ENCODE data around the gene ASB16. TPM values are rescaled to one million over a fixed set of nuclear protein-coding genes. Genes with fewer than 3 reads are reported as not detected.

ASB16 gene
- total RNA-seq, 1 experiment from 2014 or later, result 0.11 TPM

GRCh38 chr17:44121997-44122815, 48.3 kb upstream of the ASB16 start:
- peaks cover 52% of the 10 kb centered on the region for H3K4me1 Mint-ChIP-seq
- H3K36me3 Mint-ChIP-seq, result no peaks in the 10 kb centered on the region
- DNase-seq (ENCODE audit: low spot score) (no peak), ATAC-seq (no peak)
- POLR2A ChIA-PET, result interaction anchor here (0.5 to 1.4 kb wide), 5 partner anchors 9 to 898 kb away, joined by 3 to 4 read pairs (median 3); no protein-coding TSS in a partner anchor
- no peak for TF ChIP-seq ZNF232 (CRISPR knock-in tag; IDR thresholded peaks at IDR 0.05)
- TF ChIP-seq RELA (CRISPR knock-in tag; IDR thresholded peaks at IDR 0.05; ENCODE audit: borderline replicate concordance), result no peak
- no peak for TF ChIP-seq GABPB1 (CRISPR knock-in tag; IDR thresholded peaks at IDR 0.05)
- TF ChIP-seq ZNF263 (CRISPR knock-in tag; IDR thresholded peaks at IDR 0.05; ENCODE audit: low read depth), result no peak
- no peak for TF ChIP-seq ESRRA (CRISPR knock-in tag; IDR thresholded peaks at IDR 0.05; ENCODE audit: borderline replicate concordance)
- TF ChIP-seq, protein P1, sequence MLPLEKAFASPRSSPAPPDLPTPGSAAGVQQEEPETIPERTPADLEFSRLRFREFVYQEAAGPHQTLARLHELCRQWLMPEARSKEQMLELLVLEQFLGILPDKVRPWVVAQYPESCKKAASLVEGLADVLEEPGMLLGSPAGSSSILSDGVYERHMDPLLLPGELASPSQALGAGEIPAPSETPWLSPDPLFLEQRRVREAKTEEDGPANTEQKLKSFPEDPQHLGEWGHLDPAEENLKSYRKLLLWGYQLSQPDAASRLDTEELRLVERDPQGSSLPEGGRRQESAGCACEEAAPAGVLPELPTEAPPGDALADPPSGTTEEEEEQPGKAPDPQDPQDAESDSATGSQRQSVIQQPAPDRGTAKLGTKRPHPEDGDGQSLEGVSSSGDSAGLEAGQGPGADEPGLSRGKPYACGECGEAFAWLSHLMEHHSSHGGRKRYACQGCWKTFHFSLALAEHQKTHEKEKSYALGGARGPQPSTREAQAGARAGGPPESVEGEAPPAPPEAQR (CRISPR knock-in tag; IDR thresholded peaks at IDR 0.05), result no peak
- TF ChIP-seq ELF4 (CRISPR knock-in tag; IDR thresholded peaks at IDR 0.05; ENCODE audit: low read depth), result no peak
- no peak for TF ChIP-seq IRF2 (CRISPR knock-in tag; IDR thresholded peaks at IDR 0.05; ENCODE audit: borderline replicate concordance, low read depth)
- TF ChIP-seq SOX15 (CRISPR knock-in tag; IDR thresholded peaks at IDR 0.05), result no peak
- TF ChIP-seq, protein P2, sequence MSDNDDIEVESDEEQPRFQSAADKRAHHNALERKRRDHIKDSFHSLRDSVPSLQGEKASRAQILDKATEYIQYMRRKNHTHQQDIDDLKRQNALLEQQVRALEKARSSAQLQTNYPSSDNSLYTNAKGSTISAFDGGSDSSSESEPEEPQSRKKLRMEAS (CRISPR knock-in tag; IDR thresholded peaks at IDR 0.05), result no peak
- no peak for TF ChIP-seq ZNF532 (CRISPR knock-in tag; IDR thresholded peaks at IDR 0.05; ENCODE audit: borderline replicate concordance)
- peak overlapping the region; percentile 91 for H3K4me3 Mint-ChIP-seq
- no peaks in the 10 kb centered on the region for H3K9me3 Mint-ChIP-seq
- CTCF ChIA-PET, result interaction anchor here (0.6 to 5.0 kb wide), 12 partner anchors 7 to 390 kb away, joined by 3 to 32 read pairs (median 8); no protein-coding TSS in a partner anchor
- peak overlapping the region; percentile 41; the same call in 1 of the 2 replicates for H3K27ac Mint-ChIP-seq
- H3K27me3 Mint-ChIP-seq (ENCODE audit: low read depth), result no peaks in the 10 kb centered on the region

DNA sequence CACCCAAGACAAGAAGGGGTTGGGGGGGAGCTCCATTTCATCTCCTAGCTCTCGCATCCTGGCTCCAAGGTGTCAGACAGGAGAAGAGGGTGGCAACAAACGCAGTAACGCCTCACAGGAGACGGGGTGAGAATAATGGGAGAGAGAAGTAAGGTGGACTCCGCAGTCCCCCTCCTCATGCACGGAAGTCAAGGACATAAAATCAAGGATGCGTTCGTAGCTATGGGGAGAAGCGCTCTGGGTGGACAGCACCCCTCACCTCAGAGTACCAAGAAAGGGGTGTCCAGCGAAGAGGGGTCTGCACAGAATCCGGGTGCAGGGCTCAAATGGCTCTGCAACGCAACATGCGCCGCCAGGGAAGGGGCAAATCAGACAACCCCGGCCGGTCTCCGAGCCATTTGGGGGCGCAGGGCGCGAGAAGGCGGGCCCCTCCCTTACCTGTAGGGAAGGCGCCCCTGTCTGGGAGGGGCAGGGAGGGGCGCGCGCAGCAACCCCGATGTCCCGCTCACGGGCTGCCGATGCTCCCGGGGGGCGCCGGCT, 47.6 kb upstream of the ASB16 start:
- ChIA-PET CTCF (interaction anchor here (0.5 to 5.0 kb wide), 40 partner anchors 8 to 400 kb away, joined by 3 to 32 read pairs (median 6); partner anchors contain the start of genes ASB16, FAM171A2, G6PC3 and GRN), POLR2A (interaction anchor here (0.5 to 1.7 kb wide), 17 partner anchors 10 to 898 kb away, joined by 3 to 9 read pairs (median 4); partner anchors contain the start of gene LSM12)
- Mint-ChIP-seq H3K36me3 (no peaks in the 10 kb centered on the region), H3K27me3 (ENCODE audit: low read depth) (no peaks in the 10 kb centered on the region), H3K9me3 (no peaks in the 10 kb centered on the region), H3K4me3 (peak overlapping the region; percentile 91), H3K4me1 (peaks cover 45% of the 10 kb centered on the region), H3K27ac (peak overlapping the region; percentile 41; the same call in 1 of the 2 replicates)
- no peak for ATAC-seq
- no peak for DNase-seq (ENCODE audit: low spot score)
- no peak for TF ChIP-seq ERG (CRISPR knock-in tag; IDR thresholded peaks at IDR 0.05)
- no peak for TF ChIP-seq CREM (CRISPR knock-in tag; IDR thresholded peaks at IDR 0.05)
- TF ChIP-seq NFYB (CRISPR knock-in tag; conservative IDR thresholded peaks at IDR 0.05; ENCODE audit: low read depth), result no peak
- TF ChIP-seq EMX1 (CRISPR knock-in tag; IDR thresholded peaks at IDR 0.05), result no peak
- TF ChIP-seq JUN (CRISPR knock-in tag; IDR thresholded peaks at IDR 0.05), result no peak
- TF ChIP-seq ZNF512 (CRISPR knock-in tag; IDR thresholded peaks at IDR 0.05; ENCODE audit: borderline replicate concordance), result no peak
- TF ChIP-seq OVOL2 (CRISPR knock-in tag; IDR thresholded peaks at IDR 0.05; ENCODE audit: borderline replicate concordance), result no peak
- TF ChIP-seq, protein P3, sequence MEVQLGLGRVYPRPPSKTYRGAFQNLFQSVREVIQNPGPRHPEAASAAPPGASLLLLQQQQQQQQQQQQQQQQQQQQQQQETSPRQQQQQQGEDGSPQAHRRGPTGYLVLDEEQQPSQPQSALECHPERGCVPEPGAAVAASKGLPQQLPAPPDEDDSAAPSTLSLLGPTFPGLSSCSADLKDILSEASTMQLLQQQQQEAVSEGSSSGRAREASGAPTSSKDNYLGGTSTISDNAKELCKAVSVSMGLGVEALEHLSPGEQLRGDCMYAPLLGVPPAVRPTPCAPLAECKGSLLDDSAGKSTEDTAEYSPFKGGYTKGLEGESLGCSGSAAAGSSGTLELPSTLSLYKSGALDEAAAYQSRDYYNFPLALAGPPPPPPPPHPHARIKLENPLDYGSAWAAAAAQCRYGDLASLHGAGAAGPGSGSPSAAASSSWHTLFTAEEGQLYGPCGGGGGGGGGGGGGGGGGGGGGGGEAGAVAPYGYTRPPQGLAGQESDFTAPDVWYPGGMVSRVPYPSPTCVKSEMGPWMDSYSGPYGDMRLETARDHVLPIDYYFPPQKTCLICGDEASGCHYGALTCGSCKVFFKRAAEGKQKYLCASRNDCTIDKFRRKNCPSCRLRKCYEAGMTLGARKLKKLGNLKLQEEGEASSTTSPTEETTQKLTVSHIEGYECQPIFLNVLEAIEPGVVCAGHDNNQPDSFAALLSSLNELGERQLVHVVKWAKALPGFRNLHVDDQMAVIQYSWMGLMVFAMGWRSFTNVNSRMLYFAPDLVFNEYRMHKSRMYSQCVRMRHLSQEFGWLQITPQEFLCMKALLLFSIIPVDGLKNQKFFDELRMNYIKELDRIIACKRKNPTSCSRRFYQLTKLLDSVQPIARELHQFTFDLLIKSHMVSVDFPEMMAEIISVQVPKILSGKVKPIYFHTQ (CRISPR knock-in tag; IDR thresholded peaks at IDR 0.05), result no peak
- TF ChIP-seq FOXP1 (CRISPR knock-in tag; IDR thresholded peaks at IDR 0.05; ENCODE audit: borderline replicate concordance), result no peak
- no peak for TF ChIP-seq NR2C2 (CRISPR knock-in tag; IDR thresholded peaks at IDR 0.05)
- TF ChIP-seq KAT7 (CRISPR knock-in tag; IDR thresholded peaks at IDR 0.05; ENCODE audit: borderline replicate concordance), result no peak
